ACC112 (cell line): ENCODE measurements around the gene NR5A1.

Experiments
- H2AFZ ChIP-seq: fragments of 200-600 bp; sonication (generic); one replicate; pipeline ENCODE4 v1.6.0; 2017; ENCODE audit warnings: antibody characterized with exemption, low read length; ENCODE audit not compliant: unreplicated experiment
- H3K27ac ChIP-seq: fragments of 200-600 bp; sonication (generic); 2 replicates; pipeline ENCODE4 v1.5.1; 2014; ENCODE audit warnings: low read depth, mild to moderate bottlenecking, antibody characterized with exemption, low read length, moderate library complexity
- H3K27me3 ChIP-seq: fragments of 200-600 bp; sonication (generic); 2 replicates; pipeline ENCODE4 v1.6.1; 2014; ENCODE audit warnings: mild to moderate bottlenecking, antibody characterized with exemption, low read length, moderate library complexity, mixed read lengths; ENCODE audit not compliant: insufficient read depth
- H3K36me3 ChIP-seq: fragments of 200-600 bp; sonication (generic); 2 replicates; pipeline ENCODE4 v1.6.1; 2016; ENCODE audit warnings: mild to moderate bottlenecking, antibody characterized with exemption, low read length, moderate library complexity, mixed read lengths; ENCODE audit not compliant: insufficient read depth
- H3K4me1 ChIP-seq: fragments of 200-600 bp; sonication (generic); one replicate; pipeline ENCODE4 v1.6.1; 2016; ENCODE audit warnings: low read length, mixed read lengths; ENCODE audit not compliant: insufficient read depth, unreplicated experiment, control insufficient read depth
- H3K4me3 ChIP-seq: fragments of 200-600 bp; sonication (generic); 2 replicates; pipeline ENCODE4 v1.5.1; 2014; ENCODE audit warnings: mild to moderate bottlenecking, low read depth, low read length
- H3K79me2 ChIP-seq: fragments of 200-600 bp; sonication (generic); one replicate; pipeline ENCODE4 v1.6.0; 2016; ENCODE audit warnings: low read length; ENCODE audit not compliant: control insufficient read depth, unreplicated experiment, insufficient read depth

NR5A1 gene

DNA sequence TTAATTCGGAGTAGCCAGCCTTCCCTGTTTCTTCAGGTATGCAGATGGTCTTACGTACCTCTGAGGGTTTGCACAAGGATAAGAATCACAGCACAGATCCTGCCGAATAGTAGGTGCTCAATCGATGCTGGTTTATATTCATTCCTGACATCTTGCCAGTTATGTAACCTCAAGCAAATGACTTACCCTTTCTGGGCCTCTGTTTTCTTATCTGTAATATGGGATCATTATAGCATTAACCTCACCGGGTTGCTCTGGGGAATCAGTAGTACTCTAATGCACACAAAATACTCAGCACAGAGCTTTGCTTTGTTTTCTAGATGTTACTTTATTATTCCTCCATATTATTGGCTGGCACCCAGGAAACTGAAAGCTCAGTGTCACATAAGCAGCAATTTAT is 7.7 kb upstream of the NR5A1 start:
- Histone ChIP-seq H3K27ac (no peak overlapping the region), H3K36me3 (no peaks in the 10 kb centered on the region), H2AFZ (no peak overlapping the region), H3K4me3 (no peak overlapping the region), H3K79me2 (no peaks in the 10 kb centered on the region), H3K4me1 (peaks cover 4% of the 10 kb centered on the region), H3K27me3 (peaks cover 31% of the 10 kb centered on the region)

DNA sequence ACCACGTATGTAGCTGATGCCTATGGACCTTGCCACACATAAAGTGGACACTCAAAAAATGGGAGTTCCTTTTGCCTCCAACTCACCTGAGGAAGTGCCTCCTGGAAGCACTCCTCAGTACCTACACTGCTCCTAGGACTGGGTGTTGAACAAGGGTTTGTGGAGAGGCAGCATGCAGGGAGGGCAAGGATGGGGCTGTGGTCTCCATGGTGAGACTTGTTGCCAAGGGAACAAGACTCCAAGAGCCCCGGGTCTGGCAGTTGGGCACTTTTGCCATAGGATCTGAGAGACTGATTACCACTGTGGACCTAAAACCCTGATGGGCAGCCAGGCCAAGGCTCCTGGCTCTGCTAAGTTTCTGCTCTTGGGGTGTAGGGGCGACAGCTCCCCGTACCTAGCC is 6.9 kb upstream of the NR5A1 start:
- no peak overlapping the region for H2AFZ ChIP-seq
- H3K4me1 ChIP-seq, result peaks cover 4% of the 10 kb centered on the region
- no peaks in the 10 kb centered on the region for H3K36me3 ChIP-seq
- no peak overlapping the region for H3K4me3 ChIP-seq
- no peaks in the 10 kb centered on the region for H3K79me2 ChIP-seq
- no peak overlapping the region for H3K27ac ChIP-seq
- peaks cover 27% of the 10 kb centered on the region for H3K27me3 ChIP-seq

DNA sequence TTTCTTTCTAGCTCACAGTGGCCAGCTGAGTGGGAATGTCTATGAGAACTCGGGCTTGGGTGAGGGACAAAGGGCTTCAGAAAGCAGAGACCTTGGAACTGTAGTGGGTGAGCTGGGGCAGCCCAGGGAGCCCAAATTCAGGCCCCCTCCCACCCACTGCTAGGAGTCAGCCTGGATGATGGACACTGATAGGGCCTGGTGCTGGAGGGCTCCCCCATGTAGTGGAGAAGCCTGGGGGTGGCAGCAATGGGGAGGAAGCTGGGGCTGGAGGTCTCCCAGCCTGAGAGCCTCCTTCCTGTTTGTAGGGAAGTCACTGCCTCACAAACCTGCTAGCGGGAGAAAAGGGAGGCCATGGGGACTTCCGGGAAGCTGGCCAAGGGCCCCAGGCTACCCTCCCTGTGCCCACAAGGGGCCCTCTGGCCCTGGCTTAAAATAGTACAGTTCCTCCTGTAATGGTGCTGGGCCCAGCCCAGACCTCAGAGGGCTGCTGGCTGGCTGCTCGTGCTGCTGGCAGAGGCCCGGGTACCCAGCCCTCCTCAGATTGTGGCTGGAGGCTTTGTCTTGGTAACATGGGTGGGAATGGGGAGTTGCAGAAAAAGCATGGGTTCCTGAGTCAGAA is 6.3 kb upstream of the NR5A1 start:
- H3K4me3 ChIP-seq, result no peak overlapping the region
- no peak overlapping the region for H3K27ac ChIP-seq
- H3K79me2 ChIP-seq, result no peaks in the 10 kb centered on the region
- peaks cover 4% of the 10 kb centered on the region for H3K4me1 ChIP-seq
- no peaks in the 10 kb centered on the region for H3K36me3 ChIP-seq
- peaks cover 22% of the 10 kb centered on the region for H3K27me3 ChIP-seq
- no peak overlapping the region for H2AFZ ChIP-seq

DNA sequence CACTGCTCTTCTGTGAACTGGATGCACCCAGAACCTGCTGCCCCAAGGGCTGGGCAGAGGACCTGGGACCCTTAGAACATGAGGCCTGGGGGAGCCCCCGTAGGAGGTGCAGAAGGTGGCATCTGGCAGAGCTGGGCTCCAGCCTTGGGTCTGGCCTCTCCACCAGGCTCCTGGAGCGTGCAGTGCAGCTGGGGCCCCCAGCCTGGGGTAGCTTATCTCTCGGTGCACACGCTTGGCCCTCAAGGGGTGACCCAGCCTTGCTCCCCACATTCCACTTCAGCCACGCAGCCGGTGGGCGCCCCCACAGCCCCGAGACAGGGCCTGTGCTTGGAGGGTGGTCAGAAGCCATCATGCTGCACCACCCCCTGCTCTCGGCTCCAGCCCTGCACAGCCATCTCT is 5.6 kb upstream of the NR5A1 start:
- Histone ChIP-seq H3K4me1 (peaks cover 4% of the 10 kb centered on the region), H2AFZ (no peak overlapping the region), H3K36me3 (no peaks in the 10 kb centered on the region), H3K27ac (no peak overlapping the region), H3K79me2 (no peaks in the 10 kb centered on the region), H3K27me3 (peaks cover 19% of the 10 kb centered on the region), H3K4me3 (no peak overlapping the region)

DNA sequence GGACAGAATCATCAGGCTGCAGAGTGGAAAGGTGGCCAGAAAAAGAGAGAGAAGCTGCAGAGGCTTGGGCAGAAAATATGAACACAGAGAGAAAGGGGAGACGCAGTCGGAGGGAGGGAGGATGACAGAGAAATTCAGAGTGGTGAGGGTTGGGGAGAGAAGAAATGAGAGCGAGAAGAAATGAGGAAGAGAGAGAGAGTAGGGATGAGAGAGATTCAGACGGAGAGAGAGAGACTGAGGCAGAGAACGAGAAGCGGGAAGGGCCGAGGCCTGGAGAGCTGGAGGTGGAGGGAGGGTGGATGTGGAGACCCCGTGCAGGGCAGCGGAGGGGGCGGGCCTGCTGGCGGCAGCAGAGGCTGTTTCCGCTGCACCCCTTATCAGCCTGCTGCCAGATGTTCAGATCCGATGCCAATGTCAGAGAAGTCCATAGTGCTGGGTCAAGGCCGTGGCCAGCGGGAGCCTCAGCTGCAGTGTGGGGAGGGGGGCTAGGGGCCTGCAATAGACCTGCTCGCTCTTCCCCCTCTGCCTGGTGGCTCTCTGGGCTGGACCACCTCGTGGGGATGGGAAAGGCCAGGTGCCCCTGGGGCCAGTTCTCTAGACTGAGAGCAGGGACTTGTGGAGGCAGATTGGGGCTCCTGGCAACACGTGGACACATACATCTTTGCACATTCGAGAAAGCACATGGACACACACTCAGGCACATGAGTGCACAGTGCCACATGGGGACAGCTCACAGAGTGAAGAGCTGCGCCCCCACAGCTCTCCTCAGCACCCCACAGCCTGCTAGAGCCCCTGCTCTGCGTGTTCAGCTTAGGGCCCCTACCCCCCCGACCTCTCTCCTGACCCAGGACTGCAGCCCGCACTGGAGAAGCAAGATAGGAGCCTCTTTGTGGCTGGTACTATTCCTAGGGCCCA is 4.9 kb upstream of the NR5A1 start:
- Histone ChIP-seq H2AFZ (no peak overlapping the region), H3K4me3 (no peak overlapping the region), H3K36me3 (no peaks in the 10 kb centered on the region), H3K79me2 (no peaks in the 10 kb centered on the region), H3K4me1 (peaks cover 4% of the 10 kb centered on the region), H3K27me3 (peaks cover 14% of the 10 kb centered on the region), H3K27ac (no peak overlapping the region)

DNA sequence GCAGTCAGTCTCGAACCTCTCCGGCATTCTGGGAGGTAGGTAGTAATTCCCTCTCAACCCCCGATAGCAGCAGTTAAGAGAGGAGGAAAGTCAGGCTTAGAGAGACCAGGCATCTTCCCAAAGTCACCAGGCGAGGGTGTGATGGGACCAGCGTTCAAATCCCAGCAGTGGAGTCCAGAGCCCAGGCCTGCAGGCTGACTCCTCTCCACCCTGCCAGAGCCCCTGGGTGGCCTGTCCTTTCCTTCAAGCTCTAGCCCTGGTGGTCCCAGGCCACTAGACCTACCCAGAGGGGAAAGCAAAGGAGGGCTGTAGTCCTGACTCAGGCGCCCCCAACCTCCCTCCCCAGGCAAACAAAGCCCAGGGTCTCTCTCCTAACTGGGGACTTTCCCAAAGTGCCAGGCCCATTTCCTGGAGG is 4.2 kb upstream of the NR5A1 start:
- H3K36me3 ChIP-seq, result no peaks in the 10 kb centered on the region
- no peak overlapping the region for H3K27ac ChIP-seq
- peaks cover 7% of the 10 kb centered on the region for H3K27me3 ChIP-seq
- H2AFZ ChIP-seq, result no peak overlapping the region
- H3K4me1 ChIP-seq, result peaks cover 4% of the 10 kb centered on the region
- no peaks in the 10 kb centered on the region for H3K79me2 ChIP-seq
- no peak overlapping the region for H3K4me3 ChIP-seq

DNA sequence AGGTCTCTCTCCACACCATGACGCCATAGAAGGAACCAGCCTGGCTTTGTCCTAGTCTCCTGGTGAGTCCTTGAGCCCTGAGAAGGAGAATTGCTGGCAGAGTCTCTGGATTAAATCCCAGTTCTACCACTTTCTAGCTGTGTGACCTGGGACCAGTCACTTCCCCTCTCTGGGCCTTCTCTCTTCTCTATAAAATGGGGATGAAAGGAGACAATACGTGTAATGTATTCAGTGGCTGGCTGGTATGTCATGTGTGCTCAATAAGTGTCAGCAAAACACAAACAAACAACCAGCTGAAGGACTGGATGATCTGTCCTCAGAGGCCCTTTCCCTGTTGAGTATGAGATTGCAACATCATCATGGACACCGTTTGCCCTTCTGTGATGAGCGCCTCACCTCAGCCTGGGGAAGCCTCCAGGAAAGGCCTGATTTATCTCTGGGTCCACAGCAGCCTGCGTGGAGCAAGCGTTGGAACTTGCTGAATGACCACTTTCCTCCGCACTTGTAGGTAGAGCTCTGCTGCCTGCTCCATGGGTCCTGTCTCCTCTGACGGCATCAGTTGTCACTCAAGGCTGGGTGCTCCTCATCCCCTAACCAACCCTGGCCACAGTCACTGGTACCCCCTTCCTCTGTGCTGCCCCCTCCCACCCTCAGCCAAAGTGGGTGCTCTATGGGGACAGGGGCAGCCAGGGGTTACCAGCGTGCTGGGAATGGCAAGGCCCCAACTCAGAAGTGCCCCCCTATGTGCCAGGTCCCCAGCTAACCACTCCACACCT is 3.6 kb upstream of the NR5A1 start:
- Histone ChIP-seq H3K36me3 (no peaks in the 10 kb centered on the region), H3K4me3 (no peak overlapping the region), H3K27me3 (peaks cover 8% of the 10 kb centered on the region), H3K79me2 (no peaks in the 10 kb centered on the region), H2AFZ (no peak overlapping the region), H3K4me1 (peaks cover 4% of the 10 kb centered on the region), H3K27ac (no peak overlapping the region)

DNA sequence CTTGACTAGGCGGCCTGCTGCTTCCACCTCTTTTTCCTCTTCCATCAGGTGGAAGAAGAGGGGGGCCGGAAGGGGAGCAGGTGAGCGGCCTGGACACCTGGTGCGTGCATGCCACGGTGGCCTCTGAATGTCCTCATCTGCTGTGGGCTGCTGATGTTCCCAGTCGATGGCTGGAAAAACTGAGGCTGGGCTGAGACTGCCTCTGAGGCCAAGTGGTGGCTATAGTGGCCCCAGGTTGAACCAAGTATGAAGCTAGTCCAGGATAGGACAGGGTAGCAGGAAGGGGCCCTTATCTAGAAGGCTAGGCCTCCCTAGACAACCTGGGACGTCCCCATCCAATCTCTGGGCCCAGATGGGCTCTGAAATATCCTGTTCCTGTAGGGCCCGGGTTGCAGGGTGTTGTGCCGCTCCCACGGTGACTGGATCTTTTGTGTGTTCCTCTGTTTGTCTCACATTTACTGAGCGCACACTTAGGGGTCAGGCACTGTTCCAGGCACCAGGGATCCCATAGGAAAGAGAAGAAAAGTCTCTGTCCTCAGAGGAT is 753 bp upstream of the NR5A1 start:
- Histone ChIP-seq H3K4me1 (peaks cover 4% of the 10 kb centered on the region), H3K27ac (no peak overlapping the region), H3K4me3 (no peak overlapping the region), H3K27me3 (peaks cover 31% of the 10 kb centered on the region), H3K36me3 (no peaks in the 10 kb centered on the region), H3K79me2 (no peaks in the 10 kb centered on the region), H2AFZ (no peak overlapping the region)

DNA sequence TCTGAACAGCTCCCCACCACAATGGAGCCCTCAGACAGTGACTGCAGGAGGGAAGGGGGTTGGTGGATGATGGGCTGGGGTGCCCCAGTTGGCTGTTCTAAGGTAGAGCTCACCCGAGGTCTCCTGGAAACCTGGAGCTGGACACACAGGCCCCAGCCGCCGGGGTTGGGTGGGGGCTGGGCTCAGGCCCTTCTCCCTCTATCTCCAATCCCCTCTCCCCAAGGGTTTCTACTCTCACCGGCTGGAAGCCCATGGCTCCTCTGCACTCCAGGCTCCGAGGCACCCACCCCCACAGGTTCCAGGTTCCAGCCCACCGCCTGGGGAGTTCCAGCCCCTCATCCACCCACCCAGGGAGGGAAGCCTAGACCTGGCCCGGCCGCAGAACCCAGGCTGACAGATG is 766 bp downstream of the NR5A1 start:
- no peaks in the 10 kb centered on the region for H3K36me3 ChIP-seq
- H3K79me2 ChIP-seq, result no peaks in the 10 kb centered on the region
- H3K4me3 ChIP-seq, result no peak overlapping the region
- H3K27me3 ChIP-seq, result peaks cover 46% of the 10 kb centered on the region
- H3K4me1 ChIP-seq, result peaks cover 4% of the 10 kb centered on the region
- no peak overlapping the region for H2AFZ ChIP-seq
- no peak overlapping the region for H3K27ac ChIP-seq

DNA sequence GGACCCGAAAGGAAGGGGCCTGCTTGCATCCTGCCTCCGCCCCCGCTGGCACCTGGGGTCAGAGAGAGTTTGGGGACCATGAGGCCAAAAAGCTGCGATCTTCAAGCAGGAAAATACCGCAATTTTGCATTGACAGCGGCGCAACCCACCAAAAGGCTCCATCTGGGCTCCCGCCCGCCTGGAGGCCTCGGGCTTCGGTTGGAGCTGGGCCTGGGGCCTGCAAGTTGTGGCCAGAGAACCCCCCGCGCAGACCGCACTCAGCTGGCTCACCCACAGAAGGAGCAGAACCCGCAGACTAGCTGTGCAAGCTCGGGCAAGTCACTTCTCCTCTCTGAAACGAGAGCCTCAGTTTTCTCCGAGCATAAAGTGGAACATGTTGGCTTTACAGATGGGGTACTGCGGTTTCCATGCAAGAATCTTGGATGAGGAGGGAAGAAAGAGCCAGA is 1.3 kb downstream of the NR5A1 start:
- Histone ChIP-seq H2AFZ (no peak overlapping the region), H3K27me3 (peaks cover 52% of the 10 kb centered on the region), H3K36me3 (no peaks in the 10 kb centered on the region), H3K27ac (no peak overlapping the region), H3K4me3 (no peak overlapping the region), H3K79me2 (no peaks in the 10 kb centered on the region), H3K4me1 (peaks cover under 1% of the 10 kb centered on the region)
